HepG2 (cell line): ENCODE data around the gene PPCDC. TPM values are rescaled to one million over a fixed set of nuclear protein-coding genes. Genes with fewer than 3 reads are reported as not detected.

Experiments
- CENPT ChIP-seq: sonication (generic); formaldehyde crosslinking; IDR thresholded peaks from 2 replicates; pipeline ENCODE4 v1.8.0; 2022; ENCODE audit warnings: low read depth, mild to moderate bottlenecking, moderate library complexity, missing genetic modification reagents
- FOSL2 ChIP-seq: sonication (generic); formaldehyde crosslinking; IDR thresholded peaks from 2 replicates; pipeline ENCODE4 v1.4.0; 2020; ENCODE audit warnings: missing genetic modification reagents
- HDAC1 ChIP-seq: sonication (generic); formaldehyde crosslinking; IDR thresholded peaks from 2 replicates; pipeline ENCODE4 v1.5.1; 2020; ENCODE audit warnings: mild to moderate bottlenecking, missing genetic modification reagents
- JDP2 ChIP-seq: sonication (generic); formaldehyde crosslinking; IDR thresholded peaks from 2 replicates; pipeline ENCODE4 v1.8.1; 2022; ENCODE audit warnings: missing genetic modification reagents, borderline replicate concordance
- XBP1 ChIP-seq: sonication (generic); formaldehyde crosslinking; IDR thresholded peaks from 2 replicates; pipeline ENCODE4 v1.5.0; 2020; ENCODE audit warnings: missing genetic modification reagents
- ZNF274 ChIP-seq: sonication (generic); formaldehyde crosslinking; IDR thresholded peaks from 2 replicates; pipeline ENCODE4 v1.5.1; 2020; ENCODE audit warnings: mild to moderate bottlenecking, missing genetic modification reagents
- ZNF496 ChIP-seq: sonication (generic); formaldehyde crosslinking; IDR thresholded peaks from 2 replicates; pipeline ENCODE4 v1.8.1; 2023; ENCODE audit warnings: mild to moderate bottlenecking, moderate library complexity, missing genetic modification reagents; ENCODE audit not compliant: insufficient replicate concordance
- ZNF563 ChIP-seq: sonication (generic); formaldehyde crosslinking; IDR thresholded peaks from 2 replicates; pipeline ENCODE4 v1.8.0; 2022; ENCODE audit warnings: mild to moderate bottlenecking, moderate library complexity, missing genetic modification reagents
- ZNF572 ChIP-seq: sonication (generic); formaldehyde crosslinking; IDR thresholded peaks from 2 replicates; pipeline ENCODE4 v1.5.1; 2020; ENCODE audit warnings: mild to moderate bottlenecking, missing genetic modification reagents
- ZNF790 ChIP-seq: sonication (generic); formaldehyde crosslinking; IDR thresholded peaks from 2 replicates; pipeline ENCODE4 v1.8.0; 2022; ENCODE audit warnings: missing genetic modification reagents, mild to moderate bottlenecking, borderline replicate concordance
- polyA plus RNA-seq, 8 experiments: library from polyadenylated mRNA; depleted of rRNA in 3 of 8; stranded (reverse) in 7 of 8; unstranded in 1 of 8; fragments of >200 nt; fragmentation: Illumina TruSeq in 4 of 8; extraction: Trizol in 4 of 8; gene quantifications; 2 replicates each; pipeline versions ENCODE4 v1.2.1 to v1.2.3, GENCODE V29; 2011 to 2016; ENCODE audit warnings: low read depth in 4 of 8, missing spikeins in 1 of 8, mixed read lengths in 1 of 8; ENCODE audit not compliant: insufficient read depth in 1 of 8
- total RNA-seq, 5 experiments: library from RNA; depleted of rRNA; stranded (reverse); fragments of >200 nt; fragmentation: Illumina TruSeq; extraction: Trizol; gene quantifications; 2 replicates each; pipeline ENCODE4 v1.2.3, GENCODE V29; 2016; ENCODE audit warnings: low read depth in 1 of 5
- TF ChIP-seq, protein P1 (sequence below): sonication (generic); formaldehyde crosslinking; IDR thresholded peaks from 2 replicates; pipeline ENCODE4 v1.4.0; 2020; ENCODE audit warnings: missing genetic modification reagents, mild to moderate bottlenecking, borderline replicate concordance
- TF ChIP-seq, protein P2 (sequence below): sonication (generic); formaldehyde crosslinking; IDR thresholded peaks from 2 replicates; pipeline ENCODE4 v1.5.0; 2020; ENCODE audit warnings: missing genetic modification reagents
- TF ChIP-seq, protein P3 (sequence below): sonication (generic); formaldehyde crosslinking; IDR thresholded peaks from 2 replicates; pipeline ENCODE4 v1.9.0; 2022; ENCODE audit warnings: low read depth, missing genetic modification reagents
- TF ChIP-seq, protein P4 (sequence below): sonication (generic); formaldehyde crosslinking; conservative IDR thresholded peaks from 2 replicates; pipeline ENCODE4 v1.8.0; 2022; ENCODE audit warnings: low read depth, missing genetic modification reagents
- TF ChIP-seq, protein P5 (sequence below): sonication (generic); formaldehyde crosslinking; IDR thresholded peaks from 2 replicates; pipeline ENCODE4 v1.8.0; 2022; ENCODE audit warnings: mild to moderate bottlenecking, missing genetic modification reagents
- TF ChIP-seq, protein P6 (sequence below): sonication (generic); formaldehyde crosslinking; IDR thresholded peaks from 2 replicates; pipeline ENCODE4 v1.8.1; 2023; ENCODE audit warnings: mild to moderate bottlenecking, missing genetic modification reagents
- TF ChIP-seq, protein P7 (sequence below): IDR thresholded peaks from 2 replicates; pipeline ENCODE4 v1.6.1; 2016; ENCODE audit warnings: missing compliant biosample characterization, missing genetic modification reagents, borderline replicate concordance
- TF ChIP-seq, protein P8 (sequence below): sonication (generic); formaldehyde crosslinking; IDR thresholded peaks from 2 replicates; pipeline ENCODE4 v1.9.0; 2021; ENCODE audit warnings: missing genetic modification reagents, borderline replicate concordance

Gene PPCDC
- total and polyA plus RNA-seq, 2 of the 13 experiments (the other 11 are each of a cell fraction or from before 2014, with no cell fraction given), result 12.3 to 12.8 TPM

DNA sequence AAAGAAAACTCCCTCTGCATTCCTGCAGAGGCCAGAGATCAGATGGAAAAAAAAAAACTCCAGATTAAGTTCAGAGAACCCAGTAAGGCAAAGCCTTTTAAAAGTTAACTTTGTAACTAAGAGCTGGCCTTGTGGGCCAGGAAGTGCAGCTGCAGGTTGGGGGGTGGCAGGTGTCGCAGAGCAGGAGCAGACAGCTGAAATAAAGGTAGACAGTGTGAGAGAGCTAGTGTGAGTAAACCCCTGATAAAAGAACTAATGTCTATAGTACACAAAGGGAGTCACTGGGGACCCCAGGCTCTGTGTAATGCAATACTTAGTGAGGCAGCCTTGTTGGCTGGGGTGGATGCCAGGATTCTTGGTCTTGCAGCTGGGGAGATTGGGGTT is 42.1 kb downstream of the PPCDC start (continued):
- no peak for TF ChIP-seq ZNF572 (CRISPR knock-in tag)
- no peak for TF ChIP-seq JDP2 (CRISPR knock-in tag)
- TF ChIP-seq, protein P1, sequence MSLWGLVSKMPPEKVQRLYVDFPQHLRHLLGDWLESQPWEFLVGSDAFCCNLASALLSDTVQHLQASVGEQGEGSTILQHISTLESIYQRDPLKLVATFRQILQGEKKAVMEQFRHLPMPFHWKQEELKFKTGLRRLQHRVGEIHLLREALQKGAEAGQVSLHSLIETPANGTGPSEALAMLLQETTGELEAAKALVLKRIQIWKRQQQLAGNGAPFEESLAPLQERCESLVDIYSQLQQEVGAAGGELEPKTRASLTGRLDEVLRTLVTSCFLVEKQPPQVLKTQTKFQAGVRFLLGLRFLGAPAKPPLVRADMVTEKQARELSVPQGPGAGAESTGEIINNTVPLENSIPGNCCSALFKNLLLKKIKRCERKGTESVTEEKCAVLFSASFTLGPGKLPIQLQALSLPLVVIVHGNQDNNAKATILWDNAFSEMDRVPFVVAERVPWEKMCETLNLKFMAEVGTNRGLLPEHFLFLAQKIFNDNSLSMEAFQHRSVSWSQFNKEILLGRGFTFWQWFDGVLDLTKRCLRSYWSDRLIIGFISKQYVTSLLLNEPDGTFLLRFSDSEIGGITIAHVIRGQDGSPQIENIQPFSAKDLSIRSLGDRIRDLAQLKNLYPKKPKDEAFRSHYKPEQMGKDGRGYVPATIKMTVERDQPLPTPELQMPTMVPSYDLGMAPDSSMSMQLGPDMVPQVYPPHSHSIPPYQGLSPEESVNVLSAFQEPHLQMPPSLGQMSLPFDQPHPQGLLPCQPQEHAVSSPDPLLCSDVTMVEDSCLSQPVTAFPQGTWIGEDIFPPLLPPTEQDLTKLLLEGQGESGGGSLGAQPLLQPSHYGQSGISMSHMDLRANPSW, result no peak
- TF ChIP-seq ZNF563 (CRISPR knock-in tag), result no peak
- TF ChIP-seq, protein P2, sequence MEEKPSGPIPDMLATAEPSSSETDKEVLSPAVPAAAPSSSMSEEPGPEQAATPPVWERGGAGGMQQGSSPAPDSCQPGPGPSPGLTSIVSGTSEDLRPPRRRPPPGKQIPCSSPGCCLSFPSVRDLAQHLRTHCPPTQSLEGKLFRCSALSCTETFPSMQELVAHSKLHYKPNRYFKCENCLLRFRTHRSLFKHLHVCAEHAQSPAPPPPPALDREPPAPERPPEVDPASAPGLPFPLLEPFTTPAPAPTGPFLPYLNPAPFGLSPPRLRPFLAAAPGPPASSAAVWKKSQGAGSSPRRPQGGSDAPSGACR (CRISPR knock-in tag), result no peak
- TF ChIP-seq, protein P3, sequence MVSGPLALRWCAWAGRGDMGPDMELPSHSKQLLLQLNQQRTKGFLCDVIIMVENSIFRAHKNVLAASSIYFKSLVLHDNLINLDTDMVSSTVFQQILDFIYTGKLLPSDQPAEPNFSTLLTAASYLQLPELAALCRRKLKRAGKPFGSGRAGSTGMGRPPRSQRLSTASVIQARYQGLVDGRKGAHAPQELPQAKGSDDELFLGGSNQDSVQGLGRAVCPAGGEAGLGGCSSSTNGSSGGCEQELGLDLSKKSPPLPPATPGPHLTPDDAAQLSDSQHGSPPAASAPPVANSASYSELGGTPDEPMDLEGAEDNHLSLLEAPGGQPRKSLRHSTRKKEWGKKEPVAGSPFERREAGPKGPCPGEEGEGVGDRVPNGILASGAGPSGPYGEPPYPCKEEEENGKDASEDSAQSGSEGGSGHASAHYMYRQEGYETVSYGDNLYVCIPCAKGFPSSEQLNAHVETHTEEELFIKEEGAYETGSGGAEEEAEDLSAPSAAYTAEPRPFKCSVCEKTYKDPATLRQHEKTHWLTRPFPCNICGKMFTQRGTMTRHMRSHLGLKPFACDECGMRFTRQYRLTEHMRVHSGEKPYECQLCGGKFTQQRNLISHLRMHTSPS, result no peak
- TF ChIP-seq HDAC1, result peak; percentile 62; the same call in 1 of the 2 replicates
- no peak for TF ChIP-seq CENPT (CRISPR knock-in tag)
- no peak for TF ChIP-seq ZNF790 (CRISPR knock-in tag)
- TF ChIP-seq, protein P4, sequence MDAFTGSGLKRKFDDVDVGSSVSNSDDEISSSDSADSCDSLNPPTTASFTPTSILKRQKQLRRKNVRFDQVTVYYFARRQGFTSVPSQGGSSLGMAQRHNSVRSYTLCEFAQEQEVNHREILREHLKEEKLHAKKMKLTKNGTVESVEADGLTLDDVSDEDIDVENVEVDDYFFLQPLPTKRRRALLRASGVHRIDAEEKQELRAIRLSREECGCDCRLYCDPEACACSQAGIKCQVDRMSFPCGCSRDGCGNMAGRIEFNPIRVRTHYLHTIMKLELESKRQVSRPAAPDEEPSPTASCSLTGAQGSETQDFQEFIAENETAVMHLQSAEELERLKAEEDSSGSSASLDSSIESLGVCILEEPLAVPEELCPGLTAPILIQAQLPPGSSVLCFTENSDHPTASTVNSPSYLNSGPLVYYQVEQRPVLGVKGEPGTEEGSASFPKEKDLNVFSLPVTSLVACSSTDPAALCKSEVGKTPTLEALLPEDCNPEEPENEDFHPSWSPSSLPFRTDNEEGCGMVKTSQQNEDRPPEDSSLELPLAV, result no peak
- TF ChIP-seq, protein P5, sequence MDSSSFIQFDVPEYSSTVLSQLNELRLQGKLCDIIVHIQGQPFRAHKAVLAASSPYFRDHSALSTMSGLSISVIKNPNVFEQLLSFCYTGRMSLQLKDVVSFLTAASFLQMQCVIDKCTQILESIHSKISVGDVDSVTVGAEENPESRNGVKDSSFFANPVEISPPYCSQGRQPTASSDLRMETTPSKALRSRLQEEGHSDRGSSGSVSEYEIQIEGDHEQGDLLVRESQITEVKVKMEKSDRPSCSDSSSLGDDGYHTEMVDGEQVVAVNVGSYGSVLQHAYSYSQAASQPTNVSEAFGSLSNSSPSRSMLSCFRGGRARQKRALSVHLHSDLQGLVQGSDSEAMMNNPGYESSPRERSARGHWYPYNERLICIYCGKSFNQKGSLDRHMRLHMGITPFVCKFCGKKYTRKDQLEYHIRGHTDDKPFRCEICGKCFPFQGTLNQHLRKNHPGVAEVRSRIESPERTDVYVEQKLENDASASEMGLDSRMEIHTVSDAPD (CRISPR knock-in tag), result no peak
- TF ChIP-seq, protein P6, sequence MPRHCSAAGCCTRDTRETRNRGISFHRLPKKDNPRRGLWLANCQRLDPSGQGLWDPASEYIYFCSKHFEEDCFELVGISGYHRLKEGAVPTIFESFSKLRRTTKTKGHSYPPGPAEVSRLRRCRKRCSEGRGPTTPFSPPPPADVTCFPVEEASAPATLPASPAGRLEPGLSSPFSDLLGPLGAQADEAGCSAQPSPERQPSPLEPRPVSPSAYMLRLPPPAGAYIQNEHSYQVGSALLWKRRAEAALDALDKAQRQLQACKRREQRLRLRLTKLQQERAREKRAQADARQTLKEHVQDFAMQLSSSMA, result no peak
- no peak for TF ChIP-seq ZNF496
- TF ChIP-seq FOSL2 (CRISPR knock-in tag), result 0 out of 2 replicates have a peak, but pooled peaks have one; percentile 38
- TF ChIP-seq, protein P7, sequence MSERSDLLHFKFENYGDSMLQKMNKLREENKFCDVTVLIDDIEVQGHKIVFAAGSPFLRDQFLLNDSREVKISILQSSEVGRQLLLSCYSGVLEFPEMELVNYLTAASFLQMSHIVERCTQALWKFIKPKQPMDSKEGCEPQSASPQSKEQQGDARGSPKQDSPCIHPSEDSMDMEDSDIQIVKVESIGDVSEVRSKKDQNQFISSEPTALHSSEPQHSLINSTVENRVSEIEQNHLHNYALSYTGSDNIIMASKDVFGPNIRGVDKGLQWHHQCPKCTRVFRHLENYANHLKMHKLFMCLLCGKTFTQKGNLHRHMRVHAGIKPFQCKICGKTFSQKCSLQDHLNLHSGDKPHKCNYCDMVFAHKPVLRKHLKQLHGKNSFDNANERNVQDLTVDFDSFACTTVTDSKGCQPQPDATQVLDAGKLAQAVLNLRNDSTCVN, result no peak
- TF ChIP-seq ZNF274 (CRISPR knock-in tag), result no peak
- TF ChIP-seq XBP1, result no peak
- TF ChIP-seq, protein P8, sequence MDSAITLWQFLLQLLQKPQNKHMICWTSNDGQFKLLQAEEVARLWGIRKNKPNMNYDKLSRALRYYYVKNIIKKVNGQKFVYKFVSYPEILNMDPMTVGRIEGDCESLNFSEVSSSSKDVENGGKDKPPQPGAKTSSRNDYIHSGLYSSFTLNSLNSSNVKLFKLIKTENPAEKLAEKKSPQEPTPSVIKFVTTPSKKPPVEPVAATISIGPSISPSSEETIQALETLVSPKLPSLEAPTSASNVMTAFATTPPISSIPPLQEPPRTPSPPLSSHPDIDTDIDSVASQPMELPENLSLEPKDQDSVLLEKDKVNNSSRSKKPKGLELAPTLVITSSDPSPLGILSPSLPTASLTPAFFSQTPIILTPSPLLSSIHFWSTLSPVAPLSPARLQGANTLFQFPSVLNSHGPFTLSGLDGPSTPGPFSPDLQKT (CRISPR knock-in tag), result no peak
